NCI-H510A (cell line): ENCODE results near the gene MTHFSD.

Experiments
- DNase-seq: peaks from one replicate; lab custom pipeline; 2025; lab: John Stamatoyannopoulos, UW

Gene MTHFSD

DNA sequence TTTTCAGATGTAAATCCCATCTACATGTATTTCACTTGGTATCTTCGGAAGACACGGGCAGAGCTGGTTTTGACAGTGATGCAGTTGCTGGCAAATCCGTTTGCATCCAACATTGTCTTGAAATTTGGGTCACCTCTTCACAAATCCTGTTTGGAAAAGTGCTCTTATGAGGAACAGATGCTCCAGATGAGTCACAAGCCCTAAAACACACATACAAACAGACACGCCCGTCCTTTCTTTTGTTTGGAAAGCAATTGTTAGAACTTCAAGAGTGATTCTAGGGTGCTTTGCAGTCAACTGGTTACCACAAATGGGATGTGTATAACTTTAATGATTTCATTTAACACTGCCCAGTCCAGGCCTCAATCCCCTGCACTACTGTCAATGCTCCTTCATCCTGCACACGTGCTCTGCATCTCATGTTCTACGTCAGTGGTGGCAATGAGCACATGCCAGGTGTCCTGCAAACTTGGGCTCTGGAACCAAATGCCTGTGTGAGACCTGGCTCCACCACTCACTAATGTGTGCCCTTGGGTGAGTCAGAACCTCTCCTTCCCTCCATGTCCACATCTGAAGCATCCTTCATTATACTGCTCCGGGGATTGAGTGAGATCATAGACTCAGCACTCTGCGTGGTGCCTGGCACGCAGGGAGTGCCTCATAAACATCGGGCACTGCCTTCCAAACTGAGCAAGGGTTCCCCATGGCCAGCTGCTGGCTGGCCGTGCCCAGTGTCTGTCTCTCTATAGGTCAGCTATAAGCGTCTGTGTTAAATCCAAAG is 64.0 kb downstream of the MTHFSD start:
- DNase-seq: no peak

DNA sequence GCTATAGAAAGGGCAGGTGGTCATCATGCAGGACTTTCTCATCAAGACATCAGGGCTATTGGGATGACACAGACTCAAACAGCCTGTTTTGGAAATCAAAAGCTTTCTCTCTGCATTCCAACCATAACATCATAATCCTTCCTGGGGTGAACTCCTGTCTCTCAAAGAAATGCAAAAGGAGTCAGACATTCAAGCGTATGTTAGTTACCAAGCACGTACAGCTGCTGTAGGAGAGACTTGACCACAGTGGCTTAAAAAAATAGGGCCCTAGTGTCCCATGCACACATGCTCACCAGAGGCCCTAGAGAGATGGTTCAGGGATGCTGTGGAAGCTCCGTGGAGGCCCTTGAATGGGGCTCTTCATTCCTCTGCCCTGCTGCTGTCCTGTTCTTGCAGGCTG is 69.3 kb downstream of the MTHFSD start:
- DNase-seq: no peak

DNA sequence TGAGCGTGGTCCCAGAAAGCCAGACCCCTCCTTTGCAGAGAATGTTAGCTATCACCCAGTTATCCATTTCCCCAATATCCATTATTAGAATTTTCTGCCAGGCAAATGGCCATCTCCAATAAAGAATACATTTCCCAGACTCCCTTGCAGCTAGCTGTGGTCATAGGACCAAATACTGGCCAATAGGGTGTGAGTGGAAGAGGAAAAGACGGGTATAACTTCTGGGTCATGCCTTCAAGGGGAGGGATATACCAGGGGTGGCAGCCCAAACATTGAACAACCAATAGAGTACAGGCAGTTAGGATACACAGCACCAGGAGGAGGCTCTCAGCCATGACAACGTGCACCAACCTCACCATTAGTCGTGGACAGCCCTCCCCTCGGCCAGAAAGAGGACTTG is 70.8 kb downstream of the MTHFSD start:
- no peak for DNase-seq

DNA sequence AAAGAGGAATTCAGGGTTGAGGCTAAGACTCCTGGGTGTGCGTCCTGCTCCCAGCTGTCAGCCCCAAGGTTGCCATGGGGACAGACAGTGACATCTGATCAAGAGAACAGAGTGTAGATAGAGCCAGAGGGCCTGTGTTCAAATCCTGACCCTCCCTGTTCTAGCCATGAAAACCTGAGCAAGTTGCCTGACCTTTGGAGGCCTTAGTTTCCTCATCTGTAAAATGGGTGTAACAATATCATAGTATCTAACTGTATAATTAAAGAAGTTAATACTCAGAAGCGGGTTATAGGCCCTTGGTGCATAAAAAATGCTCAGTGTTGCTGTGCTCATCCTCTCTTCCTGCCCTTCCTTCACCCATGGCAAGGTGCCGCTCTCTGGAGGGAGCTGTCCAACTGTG is 73.4 kb downstream of the MTHFSD start:
- DNase-seq: no peak

DNA sequence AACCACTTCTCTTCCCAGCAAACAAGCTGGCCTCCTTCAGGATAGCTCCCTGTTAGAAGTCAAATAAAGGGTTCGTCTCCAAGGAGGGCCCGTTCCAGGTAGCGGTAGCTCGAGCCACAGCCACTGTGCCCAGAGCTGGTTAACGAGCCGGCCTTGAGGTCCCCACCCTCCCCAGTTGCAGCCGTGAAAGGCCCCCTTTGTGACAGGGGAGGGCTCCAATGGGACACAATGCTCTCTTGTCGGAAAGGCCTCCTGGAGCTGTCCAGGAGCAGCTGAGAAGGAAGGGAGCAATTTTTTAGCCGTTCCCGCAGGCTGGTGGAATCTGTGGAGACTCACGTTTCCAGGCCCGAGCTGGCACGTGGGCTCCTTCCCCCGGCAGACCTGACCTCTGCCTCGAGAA is 74.6 kb downstream of the MTHFSD start:
- DNase-seq: no peak
